HT-29 (cell line): ENCODE data around the gene CDH19. TPM values are rescaled to one million over a fixed set of nuclear protein-coding genes. Genes with fewer than 3 reads are reported as not detected.

ENCODE experiments used
- DNase-seq: peaks from one replicate; pipeline ENCODE4 v3.0.0-alpha.2; 2015; ENCODE audit warnings: low spot score
- total RNA-seq: library from RNA; depleted of rRNA; stranded (reverse); fragments of >200 nt; shearing (Covaris generic); gene quantifications from 2 replicates; pipeline ENCODE4 v1.2.3, GENCODE V29; 2014; rRNA removed

Gene CDH19
- not detected in 2 replicates for total RNA-seq

DNA sequence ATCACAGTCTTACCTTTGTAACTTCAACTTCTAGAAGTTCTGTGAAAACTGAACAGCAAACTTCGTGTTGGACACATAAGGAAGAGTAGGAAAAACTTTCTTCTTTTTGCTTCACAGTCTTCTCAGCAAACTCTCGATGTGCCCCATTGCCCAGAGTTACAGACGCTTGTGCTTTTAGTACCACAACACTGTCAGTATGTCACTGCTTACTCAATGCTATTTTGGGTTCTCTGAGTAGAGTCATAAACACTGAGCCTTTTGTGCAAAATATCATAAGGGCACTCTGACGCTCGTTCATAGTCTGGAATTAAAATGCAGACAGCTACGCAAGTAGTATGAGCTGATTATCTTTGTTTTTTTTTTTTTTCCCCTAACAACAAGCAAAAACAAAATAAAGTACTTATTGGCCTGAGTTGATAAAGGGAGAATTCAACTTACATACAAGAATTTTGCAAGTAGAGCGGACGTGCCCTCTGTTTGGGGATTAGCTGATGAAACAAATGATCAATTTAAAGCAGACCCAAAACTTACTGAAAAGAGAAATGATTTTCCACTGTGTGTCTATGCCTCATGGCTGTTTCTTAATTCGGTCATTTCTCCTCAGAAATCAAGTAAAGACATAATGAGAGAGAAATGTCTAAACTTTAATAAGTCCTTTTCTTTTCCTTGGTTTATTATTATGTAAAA, at the start of gene CDH19:
CDH19 (minus strand) TSS at position 150 of the 687 bp plus-strand sequence. CDS start 31,886 bp downstream, outside the sequence.
- no peak for DNase-seq

DNA sequence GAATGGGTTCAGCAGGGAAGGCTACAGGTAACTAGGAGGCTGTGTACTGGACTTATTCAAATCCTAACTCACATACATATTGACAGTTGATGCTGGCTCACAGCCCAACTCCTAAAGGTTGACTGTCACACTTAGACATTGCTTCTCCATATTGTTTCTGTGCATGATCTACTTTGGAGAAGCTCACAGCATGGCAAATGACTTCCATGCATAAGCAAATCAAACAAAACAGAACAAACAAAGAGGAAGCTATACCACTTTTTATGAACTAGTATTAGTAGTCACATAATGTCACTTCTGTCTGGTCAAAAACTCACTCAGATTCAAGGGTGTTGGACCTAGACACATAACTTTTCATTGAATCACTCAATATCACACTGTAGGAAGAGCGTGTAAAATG, 43.8 kb upstream of the CDH19 start:
- DNase-seq: no peak

- no peak for DNase-seq
Measured at GRCh38 chr18:66646609-66647008, 42.7 kb upstream of the CDH19 start.

DNA sequence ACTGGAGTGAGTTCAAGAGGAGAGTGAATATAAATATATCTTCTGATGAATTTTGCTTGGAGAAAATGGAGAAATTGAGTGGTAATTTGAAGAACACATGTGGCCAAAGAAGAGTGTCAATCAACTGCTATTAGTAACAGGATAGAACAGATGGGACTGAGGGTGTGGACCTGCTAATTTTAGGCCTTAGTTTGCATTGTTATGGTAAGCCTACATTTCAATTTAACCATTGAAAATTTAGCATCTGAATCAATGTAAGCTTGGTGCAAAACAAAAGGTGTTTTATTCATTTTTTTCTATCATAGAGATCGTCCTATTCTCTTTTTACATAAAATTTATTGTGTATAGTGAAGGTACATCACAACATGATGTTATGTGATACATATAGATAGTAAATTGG, 42.1 kb upstream of the CDH19 start:
- no peak for DNase-seq

DNA sequence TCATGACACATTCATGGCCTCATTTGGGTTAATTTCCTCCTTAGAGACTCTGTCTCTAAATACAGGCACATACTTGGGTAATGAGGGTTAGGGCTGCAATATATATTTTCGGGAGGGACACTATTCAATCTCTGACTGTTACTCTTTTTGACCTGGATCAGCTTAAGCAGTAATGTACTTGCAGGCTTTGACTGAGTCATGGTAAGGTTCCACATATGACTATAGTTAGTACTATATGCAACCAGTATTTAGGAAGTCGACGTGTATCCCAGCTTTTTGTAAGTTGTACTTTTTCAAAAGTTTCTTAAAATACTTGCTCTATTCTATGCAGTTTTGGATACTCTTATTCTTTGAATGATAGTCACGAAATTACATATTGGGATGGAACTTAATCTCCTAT, 37.2 kb upstream of the CDH19 start:
- DNase-seq: no peak

DNA sequence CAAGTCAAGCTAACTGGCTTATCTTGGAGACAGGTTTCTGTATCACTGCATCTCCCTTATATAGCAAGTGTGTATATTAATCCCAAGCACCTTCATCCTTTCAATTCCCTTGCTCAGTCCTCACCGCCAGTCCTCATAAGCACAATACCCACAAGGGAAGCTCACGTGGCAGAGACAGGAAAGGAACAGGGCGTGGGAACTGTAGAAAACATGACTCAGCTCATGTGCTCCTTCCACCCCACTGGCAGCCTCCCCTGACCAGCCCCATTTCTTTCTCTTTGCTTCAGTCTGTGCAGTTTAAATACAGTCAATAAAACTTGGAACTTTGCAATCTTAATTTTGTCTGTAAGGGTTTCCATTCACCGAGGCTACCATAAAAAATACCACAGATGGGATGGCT, 36.5 kb upstream of the CDH19 start:
- no peak for DNase-seq

GRCh38 chr18:66638856-66639629, 35.2 kb upstream of the CDH19 start:
- no peak for DNase-seq

DNA sequence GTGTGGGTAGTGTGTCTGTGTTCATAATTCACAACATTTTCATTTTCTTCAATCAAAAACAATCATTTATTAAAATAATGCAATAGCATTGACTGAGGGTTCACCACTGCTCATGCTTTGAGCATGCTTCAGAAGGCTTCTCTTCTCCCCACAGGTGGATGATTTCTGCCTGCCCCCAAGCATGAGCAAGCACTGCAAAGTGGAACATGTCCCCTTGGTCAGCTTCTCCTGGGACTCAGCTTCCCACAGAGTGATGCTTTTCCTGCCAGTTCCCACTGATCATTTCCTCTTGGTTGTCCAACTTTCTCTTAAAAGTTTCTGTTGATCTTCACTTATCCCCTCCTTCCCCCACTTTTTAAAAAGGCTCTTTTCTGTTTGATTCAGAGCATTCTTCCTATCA, 31.5 kb upstream of the CDH19 start:
- DNase-seq: no peak

DNA sequence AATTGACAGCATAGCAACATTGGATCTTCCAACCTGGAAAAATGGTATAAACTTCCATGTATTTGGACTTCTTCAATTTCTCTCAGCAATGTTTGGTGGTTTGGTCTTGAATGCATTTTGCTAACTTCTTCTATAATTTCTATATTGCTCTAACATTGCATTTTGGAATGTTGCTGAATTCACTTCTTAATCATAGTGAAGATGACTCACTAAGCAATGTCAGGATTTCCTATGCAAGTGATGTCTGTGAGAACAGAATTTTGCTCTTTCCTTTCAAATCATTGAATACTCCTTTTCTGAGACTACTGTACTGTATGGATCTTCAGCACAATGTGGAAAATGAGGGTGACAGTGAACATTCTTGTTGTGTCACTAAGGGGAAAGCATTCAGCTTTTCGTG, 28.9 kb upstream of the CDH19 start:
- no peak for DNase-seq

GRCh38 chr18:66630831-66631230, 26.9 kb upstream of the CDH19 start:
- DNase-seq: no peak

- no peak for DNase-seq
Measured at GRCh38 chr18:66623821-66624220, 19.9 kb upstream of the CDH19 start.

DNA sequence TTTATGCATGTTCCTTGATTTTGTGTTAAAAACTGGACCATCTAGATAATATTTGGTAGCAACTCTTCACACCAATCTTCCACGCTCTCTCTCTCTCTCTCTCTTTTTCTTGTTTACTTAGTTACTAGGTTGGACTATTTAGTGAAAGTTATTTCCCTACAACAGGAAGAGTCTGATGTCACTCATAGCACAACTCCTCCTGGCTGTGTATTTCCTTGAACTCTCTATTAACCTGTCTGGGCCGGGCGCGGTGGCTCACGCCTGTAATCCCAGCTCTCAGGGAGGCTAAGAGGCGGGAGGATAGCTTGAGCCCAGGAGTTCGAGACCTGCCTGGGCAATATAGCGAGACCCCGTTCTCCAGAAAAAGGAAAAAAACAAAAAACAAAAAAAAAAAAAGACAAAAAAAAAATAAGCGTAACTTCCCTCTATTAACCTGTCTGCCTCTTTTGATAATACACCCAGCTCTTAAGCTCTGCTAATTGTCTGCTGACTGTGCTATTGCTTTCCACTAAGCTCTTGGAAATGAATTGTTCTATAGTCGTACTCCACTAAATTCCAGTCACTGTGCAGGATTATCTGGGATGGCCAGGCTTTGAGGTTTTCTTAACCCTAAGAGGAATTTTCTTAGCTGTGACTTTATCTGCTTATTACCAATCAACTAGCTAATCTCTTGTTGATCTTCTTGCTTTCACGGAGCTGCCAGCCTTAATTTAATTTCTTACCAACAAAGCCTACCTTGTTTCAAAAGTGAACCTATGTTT, 18.1 kb upstream of the CDH19 start:
- no peak for DNase-seq

DNA sequence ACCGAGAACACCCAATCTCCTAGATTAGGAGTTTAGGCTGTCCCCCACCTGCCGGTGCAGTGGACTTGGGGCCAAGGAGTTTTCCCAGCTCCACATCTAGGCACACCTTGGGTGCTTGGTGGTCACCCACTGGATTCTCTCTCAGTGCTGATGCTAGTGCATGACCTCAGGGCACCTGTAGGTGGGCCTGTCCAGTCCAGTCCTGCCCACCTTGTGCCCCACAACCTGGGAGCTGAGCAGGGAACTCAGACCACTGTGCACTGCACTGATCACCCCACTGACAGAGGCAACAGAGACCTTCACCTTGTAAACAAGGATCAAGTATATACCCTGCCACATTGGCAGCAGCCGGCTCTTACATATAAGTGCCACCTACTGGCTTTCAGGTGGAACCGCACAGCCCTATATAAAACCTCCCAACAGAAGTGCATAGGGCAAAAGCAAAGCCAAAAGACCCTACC, 12.7 kb upstream of the CDH19 start:
- DNase-seq: no peak

- no peak for DNase-seq
Measured at GRCh38 chr18:66615176-66615575, 11.3 kb upstream of the CDH19 start.

GRCh38 chr18:66607632-66608031, 3.7 kb upstream of the CDH19 start:
- no peak for DNase-seq

- no peak for DNase-seq
Measured at GRCh38 chr18:66601649-66602048, 2.2 kb downstream of the CDH19 start.

DNA sequence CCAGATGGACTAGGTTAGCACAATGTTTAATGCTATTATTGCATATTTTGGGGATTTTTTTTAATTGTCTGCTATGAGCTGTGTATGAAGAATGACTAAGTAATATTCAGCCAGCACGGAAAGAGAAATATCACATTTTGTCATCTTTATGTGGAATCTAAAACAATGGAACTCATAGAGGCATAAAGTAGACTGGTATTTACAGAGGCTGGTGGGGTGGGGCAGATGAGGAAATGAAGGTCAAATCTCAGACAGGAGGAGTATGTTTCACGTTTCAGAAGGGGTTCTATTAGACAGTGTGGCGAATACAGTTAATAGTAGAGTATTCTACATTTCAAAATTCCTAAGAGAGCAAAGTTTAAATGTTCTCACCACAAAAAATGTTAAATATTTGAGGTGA, 4.7 kb downstream of the CDH19 start:
- peak; percentile 44 for DNase-seq

DNA sequence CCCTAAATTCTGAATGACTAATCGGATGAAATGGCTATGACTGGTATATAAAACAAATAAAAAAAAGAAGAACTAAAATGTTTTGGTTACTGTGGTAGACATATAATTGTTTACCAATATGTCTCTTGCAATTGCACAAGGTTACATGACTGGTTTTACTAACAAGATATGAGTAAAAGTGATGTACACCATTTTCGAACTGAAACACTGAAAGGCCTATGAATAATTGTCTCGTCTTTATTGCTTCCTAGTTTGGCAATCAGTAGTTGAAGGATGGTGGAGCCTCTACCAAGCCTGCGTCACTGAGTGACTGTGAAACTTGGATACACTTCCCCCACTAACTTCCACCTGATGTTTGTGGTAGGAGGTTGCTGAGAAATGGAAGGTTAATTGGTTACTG, 16.5 kb downstream of the CDH19 start:
- no peak for DNase-seq

GRCh38 chr18:66582211-66582610, 21.7 kb downstream of the CDH19 start:
- DNase-seq: no peak

DNA sequence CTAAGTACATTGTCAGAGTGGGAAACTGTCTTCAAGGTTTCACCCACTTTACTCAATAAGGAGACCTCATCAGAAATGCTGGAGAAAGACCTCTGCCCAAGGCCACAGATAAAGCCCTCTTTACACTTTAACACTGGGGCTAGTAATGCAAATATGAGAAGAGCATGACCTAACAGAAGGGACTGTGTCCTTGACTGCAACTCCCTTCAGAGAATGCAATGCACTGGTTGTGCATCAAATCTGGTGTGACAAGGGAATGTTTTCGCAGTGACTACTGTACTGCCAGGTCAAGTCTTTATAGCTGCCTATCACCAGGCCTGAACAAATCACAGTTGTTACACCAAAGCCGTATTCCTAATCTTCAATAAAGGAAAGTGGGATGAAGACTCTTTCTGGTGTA, 28.6 kb downstream of the CDH19 start:
- DNase-seq: no peak

- DNase-seq: no peak
Measured at GRCh38 chr18:66571845-66572244, 32.0 kb downstream of the CDH19 start.

- no peak for DNase-seq
Measured at GRCh38 chr18:66566616-66567015, 37.3 kb downstream of the CDH19 start.
